Naive thymus-derived CD4-positive, alpha-beta T cell (primary cell): ENCODE data around the gene CA11. TPM values are rescaled to one million over a fixed set of nuclear protein-coding genes. Genes with fewer than 3 reads are reported as not detected.

Experiments used
- ATAC-seq: fragments of 150-1000 bp; cut with Tn5 transposase; 2 replicates; pipeline ENCODE4 v1.10.0; 2021; ENCODE audit warnings: mild to moderate bottlenecking, moderate library complexity
- CTCF ChIA-PET: fragments of 350-600 bp; sonication (Branson Sonifier 250); formaldehyde crosslinking; loops from one replicate; lab custom pipeline; 2021; ENCODE audit warnings: antibody characterized with exemption; lab: Charles Lee
- POLR2A ChIA-PET: fragments of 350-600 bp; sonication (Branson Sonifier 250); formaldehyde crosslinking; loops from one replicate; lab custom pipeline; 2021; ENCODE audit warnings: antibody characterized with exemption, inconsistent platforms; lab: Charles Lee
- DNase-seq, 9 donors: peaks; one replicate each; pipeline versions ENCODE4 v3.0.0 to v3.0.0-alpha.2; 2020 to 2022; ENCODE audit warnings: mixed read lengths in 1 of 9
- H3K27ac ChIP-seq: one replicate; pipeline ENCODE4 v1.7.0; 2013; ENCODE audit warnings: mild to moderate bottlenecking, low read depth, low read length, moderate library complexity
- H3K27me3 ChIP-seq, 2 donors: one replicate each; pipeline ENCODE4 v1.7.0; 2013; ENCODE audit warnings: low read length in 2 of 2, mild to moderate bottlenecking in 2 of 2, moderate library complexity in 2 of 2; ENCODE audit not compliant: control insufficient read depth in 2 of 2, insufficient read depth in 2 of 2
- H3K36me3 ChIP-seq, 3 experiments: 1 replicate in 2 of 3; 2 replicates in 1 of 3; pipeline ENCODE4 v1.7.0; 2013; ENCODE audit warnings: low read length in 3 of 3, mild to moderate bottlenecking in 3 of 3, moderate library complexity in 1 of 3; ENCODE audit not compliant: insufficient read depth in 3 of 3, control insufficient read depth in 2 of 3
- H3K4me1 ChIP-seq, 2 donors: one replicate each; pipeline ENCODE4 v1.7.0; 2013; ENCODE audit warnings: low read length in 2 of 2, mild to moderate bottlenecking in 2 of 2, moderate library complexity in 1 of 2; ENCODE audit not compliant: control insufficient read depth in 2 of 2, insufficient read depth in 2 of 2
- H3K4me3 ChIP-seq: 2 replicates; pipeline ENCODE4 v1.7.0; 2013; ENCODE audit warnings: mild to moderate bottlenecking, low read length
- H3K9me3 ChIP-seq, 3 experiments: 1 replicate in 2 of 3; 2 replicates in 1 of 3; pipeline ENCODE4 v1.7.0; 2013; ENCODE audit warnings: low read length in 3 of 3; ENCODE audit not compliant: control insufficient read depth in 2 of 3
- H3K27ac Mint-ChIP-seq, 9 donors: one replicate each; pipeline ENCODE4 v1.8.0; 2020 to 2022; ENCODE audit warnings: mixed read lengths in 9 of 9, mild to moderate bottlenecking in 8 of 9, moderate library complexity in 5 of 9, inconsistent platforms in 2 of 9
- H3K27me3 Mint-ChIP-seq, 5 donors: one replicate each; pipeline ENCODE4 v1.8.0; 2021 to 2022; ENCODE audit warnings: mixed read lengths in 5 of 5, mild to moderate bottlenecking in 1 of 5
- H3K36me3 Mint-ChIP-seq, 5 donors: one replicate each; pipeline ENCODE4 v1.8.0; 2020 to 2022; ENCODE audit warnings: mixed read lengths in 5 of 5, mild to moderate bottlenecking in 3 of 5, inconsistent platforms in 1 of 5
- H3K4me1 Mint-ChIP-seq, 7 donors: one replicate each; pipeline ENCODE4 v1.8.0; 2020 to 2022; ENCODE audit warnings: mixed read lengths in 7 of 7, mild to moderate bottlenecking in 3 of 7, inconsistent platforms in 1 of 7
- H3K4me3 Mint-ChIP-seq, 10 donors: one replicate each; pipeline ENCODE4 v1.8.0; 2020 to 2022; ENCODE audit warnings: mild to moderate bottlenecking in 10 of 10, mixed read lengths in 10 of 10, moderate library complexity in 6 of 10, inconsistent platforms in 2 of 10
- H3K9me3 Mint-ChIP-seq, 11 donors: one replicate each; pipeline ENCODE4 v1.8.0; 2020 to 2022; ENCODE audit warnings: mixed read lengths in 11 of 11, mild to moderate bottlenecking in 4 of 11, inconsistent platforms in 1 of 11, moderate library complexity in 1 of 11
- intact Hi-C, 2 donors: fragments of 100-400 bp; cut with micrococcal nuclease; formaldehyde crosslinking; loops; one replicate each; pipeline ENCODE4 v1.15.1; 2023
- polyA plus RNA-seq, 2 donors: library from polyadenylated mRNA; unstranded; fragments of 300-500 nt; fragmentation: Illumina TruSeq; gene quantifications; one replicate each; pipeline ENCODE4 v1.2.3, GENCODE V29; 2021
- total RNA-seq, 6 experiments: library from RNA in 5 of 6; stranded (reverse) in 5 of 6; gene quantifications; 1 replicate in 5 of 6; 2 replicates in 1 of 6; pipeline ENCODE4 v1.2.3 and lab custom pipeline; 2021 to 2026

CA11 gene
- total and polyA plus RNA-seq, 7 experiments from 2014 or later: 6.3 to 20.5 (median 10.8) TPM

- H3K4me3 Mint-ChIP-seq: no peak overlapping the region
- ChIA-PET CTCF (interaction anchor here (0.7 to 2.6 kb wide), 3 partner anchors 9 to 118 kb away, joined by 4 to 16 read pairs (median 5); no protein-coding TSS in a partner anchor), POLR2A (interaction anchor here (0.6 to 1.0 kb wide), 3 partner anchors 12 to 531 kb away, joined by 3 to 4 read pairs (median 4); partner anchors contain the start of genes RPL18 and SPHK2)
- no peaks in the 10 kb centered on the region for H3K36me3 Mint-ChIP-seq
- Histone ChIP-seq H3K27me3 (no peaks in the 10 kb centered on the region), H3K4me3 (no peak overlapping the region), H3K4me1 (peaks cover 3 to 4% of the 10 kb centered on the region in 2 donors), H3K27ac (no peak overlapping the region), H3K36me3 (no peaks in the 10 kb centered on the region), H3K9me3 (no peaks in the 10 kb centered on the region)
- H3K27ac Mint-ChIP-seq: no peak overlapping the region
- DNase-seq (no peak), ATAC-seq (no peak)
- no peaks in the 10 kb centered on the region for H3K27me3 Mint-ChIP-seq
- peaks cover 0 to 6% (median 5%) of the 10 kb centered on the region in 7 donors for H3K4me1 Mint-ChIP-seq
- intact Hi-C loops: no loop called here
- H3K9me3 Mint-ChIP-seq: no peaks in the 10 kb centered on the region
Measured at GRCh38 chr19:48607359-48607755, 38.6 kb downstream of the CA11 start.

GRCh38 chr19:48606463-48607358 lies 39.3 kb downstream of the CA11 start, which contains the start of gene SPACA4:
TSS of gene SPACA4 (plus strand) at chr19:48606742. CDS start at chr19:48606979, 237 bp downstream.
- CTCF ChIA-PET: interaction anchor here (0.7 to 2.6 kb wide), 3 partner anchors 10 to 117 kb away, joined by 4 to 16 read pairs (median 5); no protein-coding TSS in a partner anchor
- Mint-ChIP-seq H3K27me3 (no peaks in the 10 kb centered on the region), H3K9me3 (no peaks in the 10 kb centered on the region)

GRCh38 chr19:48603850-48604249 lies 42.1 kb downstream of the CA11 start:
- Mint-ChIP-seq H3K4me1 (peaks cover 0 to 8% (median 3%) of the 10 kb centered on the region in 7 donors), H3K27ac (no peak overlapping the region), H3K27me3 (no peaks in the 10 kb centered on the region), H3K9me3 (no peaks in the 10 kb centered on the region), H3K36me3 (no peaks in the 10 kb centered on the region), H3K4me3 (no peak overlapping the region)
- ATAC-seq (no peak), DNase-seq (no peak)
- Histone ChIP-seq H3K9me3 (no peaks in the 10 kb centered on the region), H3K4me1 (peaks cover 1 to 2% of the 10 kb centered on the region in 2 donors), H3K27me3 (no peaks in the 10 kb centered on the region), H3K27ac (no peak overlapping the region), H3K4me3 (no peak overlapping the region), H3K36me3 (no peaks in the 10 kb centered on the region)
- ChIA-PET POLR2A (no interaction called here), CTCF (interaction anchor here (0.6 kb wide), 1 partner anchor 414 kb away, joined by 3 read pairs; no protein-coding TSS in a partner anchor)
- intact Hi-C loops: no loop called here

More at GRCh38 chr19:48606463-48607358, 39.3 kb downstream of the CA11 start, which contains the start of gene SPACA4:
- H3K27ac Mint-ChIP-seq: peak within 1 kb of the TSS in 1 of 9 donors; percentile 18
- Histone ChIP-seq H3K4me3 (no peak within 1 kb of the TSS), H3K27me3 (no peaks in the 10 kb centered on the region), H3K4me1 (peaks cover 3 to 4% of the 10 kb centered on the region in 2 donors), H3K27ac (no peak within 1 kb of the TSS), H3K36me3 (no peaks in the 10 kb centered on the region), H3K9me3 (no peaks in the 10 kb centered on the region)
- H3K4me1 Mint-ChIP-seq: peaks cover 0 to 9% (median 5%) of the 10 kb centered on the region in 7 donors
- ATAC-seq (no peak), DNase-seq (no peak)
- POLR2A ChIA-PET: interaction anchor here (0.6 to 1.0 kb wide), 3 partner anchors 13 to 531 kb away, joined by 3 to 4 read pairs (median 4); partner anchors contain the start of genes RPL18 and SPHK2
- H3K36me3 Mint-ChIP-seq: no peaks in the 10 kb centered on the region
- no peak within 1 kb of the TSS for H3K4me3 Mint-ChIP-seq
- intact Hi-C loops: no loop called here

- Histone ChIP-seq H3K27ac (no peak overlapping the region), H3K27me3 (no peaks in the 10 kb centered on the region), H3K4me3 (no peak overlapping the region), H3K36me3 (no peaks in the 10 kb centered on the region), H3K9me3 (no peaks in the 10 kb centered on the region), H3K4me1 (no peaks in the 10 kb centered on the region)
- Mint-ChIP-seq H3K4me3 (no peak overlapping the region), H3K36me3 (no peaks in the 10 kb centered on the region), H3K4me1 (peaks cover 0 to 4% (median 0%) of the 10 kb centered on the region in 7 donors), H3K27ac (no peak overlapping the region), H3K27me3 (peaks cover 0 to 3% (median 0%) of the 10 kb centered on the region in 5 donors), H3K9me3 (no peaks in the 10 kb centered on the region)
- ATAC-seq (no peak), DNase-seq (no peak)
- intact Hi-C loops: no loop called here
- ChIA-PET CTCF (interaction anchor here (0.6 kb wide), 1 partner anchor 415 kb away, joined by 3 read pairs; no protein-coding TSS in a partner anchor), POLR2A (no interaction called here)
Measured at GRCh38 chr19:48603449-48603848, 42.5 kb downstream of the CA11 start.

- no peaks in the 10 kb centered on the region for H3K9me3 ChIP-seq
- Mint-ChIP-seq H3K36me3 (no peaks in the 10 kb centered on the region), H3K27ac (no peak overlapping the region), H3K4me3 (no peak overlapping the region), H3K27me3 (peaks cover 0 to 4% (median 0%) of the 10 kb centered on the region in 5 donors), H3K9me3 (no peaks in the 10 kb centered on the region), H3K4me1 (peaks cover 0 to 4% (median 0%) of the 10 kb centered on the region in 7 donors)
- no peak overlapping the region for H3K27ac ChIP-seq
- no peaks in the 10 kb centered on the region for H3K27me3 ChIP-seq
- DNase-seq: no peak
- no peaks in the 10 kb centered on the region for H3K4me1 ChIP-seq
- no peak for ATAC-seq
- H3K4me3 ChIP-seq: no peak overlapping the region
- POLR2A ChIA-PET: no interaction called here
- CTCF ChIA-PET: no interaction called here
- intact Hi-C loops: no loop called here
- H3K36me3 ChIP-seq: no peaks in the 10 kb centered on the region
Measured at GRCh38 chr19:48603001-48603400, 43.0 kb downstream of the CA11 start.

- POLR2A ChIA-PET: interaction anchor here (0.9 kb wide), 1 partner anchor 17 kb away, joined by 3 read pairs; no protein-coding TSS in a partner anchor
- H3K4me3 ChIP-seq: no peak overlapping the region
- Mint-ChIP-seq H3K27me3 (peaks cover 0 to 4% (median 0%) of the 10 kb centered on the region in 5 donors), H3K27ac (no peak overlapping the region), H3K36me3 (no peaks in the 10 kb centered on the region), H3K4me1 (peaks cover 0 to 4% (median 0%) of the 10 kb centered on the region in 7 donors), H3K9me3 (no peaks in the 10 kb centered on the region), H3K4me3 (no peak overlapping the region)
- no peaks in the 10 kb centered on the region for H3K9me3 ChIP-seq
- CTCF ChIA-PET: interaction anchor here (0.7 to 1.2 kb wide), 2 partner anchors 8 to 87 kb away, joined by 3 to 5 read pairs; no protein-coding TSS in a partner anchor
- no peak for ATAC-seq
- H3K36me3 ChIP-seq: no peaks in the 10 kb centered on the region
- H3K27ac ChIP-seq: no peak overlapping the region
- H3K4me1 ChIP-seq: peaks cover 6 to 7% of the 10 kb centered on the region in 2 donors
- no peaks in the 10 kb centered on the region for H3K27me3 ChIP-seq
- intact Hi-C loops: no loop called here
- no peak for DNase-seq
Measured at GRCh38 chr19:48600679-48601417, 45.1 kb downstream of the CA11 start.
